ENCODE measurements around the gene IMMP2L.

Gene IMMP2L

DNA sequence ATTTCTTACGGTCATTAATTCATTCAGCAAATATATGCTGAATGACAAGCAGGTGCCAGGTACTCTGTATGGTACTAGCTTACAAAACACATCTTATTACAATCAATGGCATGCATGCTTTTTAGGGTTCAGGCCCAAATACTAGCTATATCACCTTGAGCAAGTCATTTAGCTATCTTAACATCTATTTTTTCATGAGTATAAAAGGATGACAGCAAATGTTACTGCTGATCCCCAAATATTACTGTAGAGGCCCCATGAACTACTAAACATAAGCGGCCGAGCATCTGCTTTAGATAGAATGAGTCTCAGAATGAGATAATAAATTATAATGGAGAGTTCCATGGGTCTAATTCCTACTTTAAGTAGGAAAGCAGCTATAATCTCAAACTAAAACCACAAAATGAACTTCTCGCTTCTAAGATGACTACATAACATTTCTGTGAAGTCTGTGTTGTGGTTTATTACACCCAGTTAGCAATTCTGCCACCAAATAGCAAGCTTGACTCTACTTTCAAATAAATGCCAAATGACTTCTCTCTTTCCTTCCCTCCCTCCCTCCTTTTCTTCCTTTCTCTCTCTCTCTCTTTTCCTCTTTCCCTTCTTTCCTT lies 585.1 kb downstream of the IMMP2L start:
- H3K4me1 Mint-ChIP-seq, result no peaks in the 10 kb centered on the region
- no peak for ATAC-seq (ENCODE audit: low read depth)
- H3K4me3 Mint-ChIP-seq, result no peak overlapping the region
- H3K27ac Mint-ChIP-seq, result no peak overlapping the region
- H3K9me3 Mint-ChIP-seq, result no peaks in the 10 kb centered on the region
- no peak for DNase-seq (ENCODE audit: low spot score in 2 of 2)
- H3K27me3 Mint-ChIP-seq, result no peaks in the 10 kb centered on the region
- no peaks in the 10 kb centered on the region for H3K36me3 Mint-ChIP-seq

GRCh38 chr7:110975486-110975885 lies 586.8 kb downstream of the IMMP2L start:
- Mint-ChIP-seq H3K9me3 (no peaks in the 10 kb centered on the region), H3K4me1 (no peaks in the 10 kb centered on the region), H3K27me3 (no peaks in the 10 kb centered on the region), H3K36me3 (no peaks in the 10 kb centered on the region), H3K27ac (no peak overlapping the region), H3K4me3 (no peak overlapping the region)
- ATAC-seq (ENCODE audit: low read depth) (no peak), DNase-seq (ENCODE audit: low spot score in 2 of 2) (no peak)

GRCh38 chr7:110974441-110974840 lies 587.9 kb downstream of the IMMP2L start:
- ATAC-seq (ENCODE audit: low read depth) (no peak), DNase-seq (ENCODE audit: low spot score in 2 of 2) (no peak)
- no peak overlapping the region for H3K27ac Mint-ChIP-seq
- H3K4me3 Mint-ChIP-seq, result no peak overlapping the region
- no peaks in the 10 kb centered on the region for H3K27me3 Mint-ChIP-seq
- H3K9me3 Mint-ChIP-seq, result no peaks in the 10 kb centered on the region
- H3K36me3 Mint-ChIP-seq, result no peaks in the 10 kb centered on the region
- H3K4me1 Mint-ChIP-seq, result no peaks in the 10 kb centered on the region

- Mint-ChIP-seq H3K4me1 (no peaks in the 10 kb centered on the region), H3K9me3 (no peaks in the 10 kb centered on the region)
- no peak for ATAC-seq (ENCODE audit: low read depth)
Observed at GRCh38 chr7:110973196-110973990, 588.9 kb downstream of the IMMP2L start.

GRCh38 chr7:110964775-110965174 lies 597.5 kb downstream of the IMMP2L start:
- Mint-ChIP-seq H3K4me1 (no peaks in the 10 kb centered on the region), H3K4me3 (no peak overlapping the region), H3K9me3 (no peaks in the 10 kb centered on the region), H3K36me3 (peaks cover 2% of the 10 kb centered on the region), H3K27ac (no peak overlapping the region), H3K27me3 (no peaks in the 10 kb centered on the region)
- DNase-seq (ENCODE audit: low spot score in 2 of 2), result no peak
- ATAC-seq (ENCODE audit: low read depth), result no peak

More at GRCh38 chr7:110973196-110973990, 588.9 kb downstream of the IMMP2L start:
- no peak overlapping the region for H3K4me3 Mint-ChIP-seq
- H3K27me3 Mint-ChIP-seq, result no peaks in the 10 kb centered on the region
- no peak for DNase-seq (ENCODE audit: low spot score in 2 of 2)
- no peak overlapping the region for H3K27ac Mint-ChIP-seq
- no peaks in the 10 kb centered on the region for H3K36me3 Mint-ChIP-seq

- no peak overlapping the region for H3K4me3 Mint-ChIP-seq
- DNase-seq (ENCODE audit: low spot score in 2 of 2), result no peak
- no peaks in the 10 kb centered on the region for H3K27me3 Mint-ChIP-seq
- peaks cover 2% of the 10 kb centered on the region for H3K36me3 Mint-ChIP-seq
- H3K27ac Mint-ChIP-seq, result no peak overlapping the region
- no peak for ATAC-seq (ENCODE audit: low read depth)
- no peaks in the 10 kb centered on the region for H3K4me1 Mint-ChIP-seq
- no peaks in the 10 kb centered on the region for H3K9me3 Mint-ChIP-seq
Observed at GRCh38 chr7:110962826-110963225, 599.5 kb downstream of the IMMP2L start.

DNA sequence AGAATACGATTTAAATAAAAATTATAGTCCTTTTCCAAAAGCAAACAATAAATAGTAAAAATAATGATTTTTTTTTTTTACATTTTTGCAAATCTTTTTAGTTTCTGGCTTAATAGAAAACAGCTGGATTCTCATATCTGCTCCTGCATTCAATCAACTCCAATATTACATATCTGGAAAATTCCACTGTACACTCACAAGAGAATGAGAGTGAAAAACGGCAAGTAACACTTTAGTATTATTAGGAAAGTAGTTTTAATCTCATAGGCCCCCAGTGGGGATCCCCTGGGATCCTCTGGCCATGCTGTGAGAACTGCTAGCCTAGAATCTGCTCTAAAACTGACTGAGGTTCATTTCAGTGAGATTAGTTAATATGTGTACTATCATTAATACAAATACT lies 599.9 kb downstream of the IMMP2L start:
- Mint-ChIP-seq H3K4me3 (no peak overlapping the region), H3K4me1 (no peaks in the 10 kb centered on the region), H3K27me3 (no peaks in the 10 kb centered on the region), H3K36me3 (peaks cover 2% of the 10 kb centered on the region), H3K9me3 (no peaks in the 10 kb centered on the region), H3K27ac (no peak overlapping the region)
- no peak for DNase-seq (ENCODE audit: low spot score in 2 of 2)
- no peak for ATAC-seq (ENCODE audit: low read depth)

DNA sequence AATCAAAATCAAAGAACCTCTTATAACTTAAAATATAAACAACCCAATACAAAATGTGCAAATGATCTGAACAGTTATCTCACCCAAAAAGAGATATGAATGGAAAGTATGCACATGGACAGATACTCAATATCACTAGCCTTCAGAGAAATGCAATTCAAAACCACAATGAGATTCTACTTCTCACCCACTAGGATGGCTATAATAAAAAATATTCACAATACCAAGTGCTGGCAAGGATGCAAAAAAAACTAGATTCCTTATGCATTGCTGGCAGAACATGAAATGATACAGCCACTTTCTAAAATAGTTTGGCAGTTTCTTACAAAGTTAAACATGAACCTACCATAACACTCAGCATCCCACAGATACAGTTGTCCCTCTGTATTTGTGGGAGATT lies 601.5 kb downstream of the IMMP2L start:
- Mint-ChIP-seq H3K36me3 (peaks cover 2% of the 10 kb centered on the region), H3K4me1 (no peaks in the 10 kb centered on the region), H3K27ac (no peak overlapping the region), H3K4me3 (no peak overlapping the region), H3K9me3 (no peaks in the 10 kb centered on the region), H3K27me3 (no peaks in the 10 kb centered on the region)
- ATAC-seq (ENCODE audit: low read depth) (no peak), DNase-seq (ENCODE audit: low spot score in 2 of 2) (no peak)

DNA sequence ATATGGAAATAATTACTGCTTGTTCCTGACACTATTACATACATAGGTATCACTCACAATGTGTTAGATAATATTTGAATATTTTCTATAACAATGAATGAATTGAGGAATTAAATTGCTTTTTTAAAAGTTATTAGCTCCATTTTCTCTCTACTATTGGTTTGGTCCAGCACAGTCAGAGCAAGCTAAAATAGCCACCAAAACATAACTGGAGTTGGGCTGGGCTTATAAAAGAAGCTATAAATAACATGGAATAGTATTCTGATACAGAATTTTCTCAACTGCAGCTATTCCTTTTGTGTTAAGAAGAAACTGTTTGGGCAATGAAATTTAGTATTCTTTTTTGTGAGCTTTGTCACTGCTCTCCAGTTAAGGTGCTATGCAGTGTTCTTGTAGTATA lies 614.0 kb downstream of the IMMP2L start:
- no peak overlapping the region for H3K27ac Mint-ChIP-seq
- ATAC-seq (ENCODE audit: low read depth) (no peak), DNase-seq (ENCODE audit: low spot score in 2 of 2) (no peak)
- no peaks in the 10 kb centered on the region for H3K36me3 Mint-ChIP-seq
- no peaks in the 10 kb centered on the region for H3K4me1 Mint-ChIP-seq
- no peaks in the 10 kb centered on the region for H3K27me3 Mint-ChIP-seq
- H3K4me3 Mint-ChIP-seq, result no peak overlapping the region
- H3K9me3 Mint-ChIP-seq, result no peaks in the 10 kb centered on the region

- no peaks in the 10 kb centered on the region for H3K4me1 Mint-ChIP-seq
- no peaks in the 10 kb centered on the region for H3K27me3 Mint-ChIP-seq
- H3K27ac Mint-ChIP-seq, result no peak overlapping the region
- no peak for ATAC-seq (ENCODE audit: low read depth)
- DNase-seq (ENCODE audit: low spot score in 2 of 2), result no peak
- no peak overlapping the region for H3K4me3 Mint-ChIP-seq
- H3K36me3 Mint-ChIP-seq, result no peaks in the 10 kb centered on the region
- no peaks in the 10 kb centered on the region for H3K9me3 Mint-ChIP-seq
Observed at GRCh38 chr7:110947408-110947807, 614.9 kb downstream of the IMMP2L start.

DNA sequence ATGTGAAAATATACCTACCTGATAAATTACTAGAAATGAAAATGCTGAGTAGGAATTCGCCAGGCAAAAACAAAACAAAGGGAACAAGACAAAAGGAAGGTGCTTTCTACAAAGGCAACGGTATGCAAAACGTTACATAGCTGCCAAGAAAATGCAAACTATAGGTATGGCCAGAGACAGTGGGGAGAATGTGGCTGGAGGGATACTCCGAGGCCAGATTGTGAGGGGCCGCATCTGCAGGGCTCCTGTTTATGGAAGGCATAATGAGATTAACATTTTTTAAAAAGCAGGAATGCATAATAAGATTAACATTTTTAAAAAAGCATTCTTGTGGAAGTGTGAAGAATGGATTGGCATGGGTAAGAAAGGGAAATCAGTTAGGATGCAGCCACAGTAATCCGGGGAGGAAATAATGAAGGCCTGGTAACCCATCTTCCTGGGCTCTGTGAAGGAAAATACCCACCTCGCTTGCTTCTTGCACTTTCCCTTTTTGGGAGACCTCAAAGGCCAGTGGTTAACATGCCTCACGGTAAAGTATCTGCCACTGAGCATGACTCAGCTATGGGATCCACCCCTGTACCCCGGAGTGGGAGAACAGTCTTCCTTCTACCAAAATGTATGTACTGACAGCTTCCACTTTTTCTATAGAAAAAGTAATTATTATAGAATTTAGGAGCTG lies 617.2 kb downstream of the IMMP2L start:
- ATAC-seq (ENCODE audit: low read depth), result no peak
- Mint-ChIP-seq H3K4me1 (no peaks in the 10 kb centered on the region), H3K27me3 (no peaks in the 10 kb centered on the region), H3K36me3 (no peaks in the 10 kb centered on the region), H3K9me3 (no peaks in the 10 kb centered on the region), H3K27ac (no peak overlapping the region), H3K4me3 (no peak overlapping the region)
- no peak for DNase-seq (ENCODE audit: low spot score in 2 of 2)

GRCh38 chr7:110944448-110944847 lies 617.8 kb downstream of the IMMP2L start:
- Mint-ChIP-seq H3K4me1 (no peaks in the 10 kb centered on the region), H3K27me3 (no peaks in the 10 kb centered on the region), H3K27ac (no peak overlapping the region), H3K9me3 (no peaks in the 10 kb centered on the region), H3K36me3 (no peaks in the 10 kb centered on the region), H3K4me3 (no peak overlapping the region)
- no peak for DNase-seq (ENCODE audit: low spot score in 2 of 2)
- ATAC-seq (ENCODE audit: low read depth), result no peak

GRCh38 chr7:110943701-110944345 lies 618.5 kb downstream of the IMMP2L start:
- ATAC-seq (ENCODE audit: low read depth) (no peak), DNase-seq (ENCODE audit: low spot score in 2 of 2) (no peak)
- Mint-ChIP-seq H3K36me3 (no peaks in the 10 kb centered on the region), H3K4me1 (no peaks in the 10 kb centered on the region), H3K4me3 (no peak overlapping the region), H3K27me3 (no peaks in the 10 kb centered on the region), H3K9me3 (no peaks in the 10 kb centered on the region), H3K27ac (no peak overlapping the region)

- ATAC-seq (ENCODE audit: low read depth) (no peak), DNase-seq (ENCODE audit: low spot score in 2 of 2) (no peak)
- no peaks in the 10 kb centered on the region for H3K27me3 Mint-ChIP-seq
- H3K4me1 Mint-ChIP-seq, result no peaks in the 10 kb centered on the region
- no peak overlapping the region for H3K4me3 Mint-ChIP-seq
- peaks cover 4% of the 10 kb centered on the region for H3K9me3 Mint-ChIP-seq
- no peak overlapping the region for H3K27ac Mint-ChIP-seq
- peaks cover 10% of the 10 kb centered on the region for H3K36me3 Mint-ChIP-seq
Observed at GRCh38 chr7:110941385-110941784, 620.9 kb downstream of the IMMP2L start.
